HG03469 (cell line): Measurements from ENCODE around the gene GBF1.
"Not testable (repeated sequence)": the region's sequence is repeated elsewhere in the genome, so short reads cannot be mapped to it uniquely, and the experiment has no call there.

Source experiments
- ATAC-seq: cut with Tn5 transposase; IDR thresholded peaks from one replicate; pipeline ENCODE4 v1.9.1; 2021; ENCODE audit warnings: mild to moderate bottlenecking, moderate library complexity, moderate number of reproducible peaks; ENCODE audit not compliant: unreplicated experiment

GBF1 gene

GRCh38 chr10:102245082-102245931 lies at the start of gene GBF1:
Gene GBF1, plus strand, starts transcription at chr10:102245532. Its CDS starts 13,407 bp downstream, at chr10:102258939.
- peak; percentile 81 for ATAC-seq

GRCh38 chr10:102196893-102197292 lies 48.4 kb upstream of the GBF1 start:
- ATAC-seq, result no peak

- no peak for ATAC-seq
Measured at GRCh38 chr10:102198027-102198426, 47.3 kb upstream of the GBF1 start.

- no peak for ATAC-seq
Measured at GRCh38 chr10:102200751-102201640, 44.3 kb upstream of the GBF1 start.

GRCh38 chr10:102202386-102202785 lies 42.9 kb upstream of the GBF1 start:
- ATAC-seq, result no peak

GRCh38 chr10:102208311-102209035 lies 36.9 kb upstream of the GBF1 start:
- no peak for ATAC-seq

GRCh38 chr10:102211615-102212299 lies 33.6 kb upstream of the GBF1 start:
- ATAC-seq, result no peak

- not testable (repeated sequence) for ATAC-seq
Measured at GRCh38 chr10:102213599-102213998, 31.7 kb upstream of the GBF1 start.

- no peak for ATAC-seq
Measured at GRCh38 chr10:102219370-102219769, 26.0 kb upstream of the GBF1 start.

GRCh38 chr10:102220612-102221011 lies 24.7 kb upstream of the GBF1 start:
- no peak for ATAC-seq

- ATAC-seq, result no peak
Measured at GRCh38 chr10:102222797-102223196, 22.5 kb upstream of the GBF1 start.

GRCh38 chr10:102225646-102226541 lies 19.4 kb upstream of the GBF1 start, which contains the start of gene ELOVL3:
Gene ELOVL3, plus strand, starts transcription at chr10:102226299. Its CDS starts 250 bp downstream, at chr10:102226549.
- ATAC-seq, result peak; percentile 76

GRCh38 chr10:102226542-102226870 lies 18.8 kb upstream of the GBF1 start:
- no peak for ATAC-seq

GRCh38 chr10:102227050-102227449 lies 18.3 kb upstream of the GBF1 start:
- no peak for ATAC-seq

- peak; percentile 35 for ATAC-seq
Measured at GRCh38 chr10:102229810-102230263, 15.5 kb upstream of the GBF1 start.

- no peak for ATAC-seq
Measured at GRCh38 chr10:102230264-102230860, 15.0 kb upstream of the GBF1 start.

GRCh38 chr10:102230861-102231356 lies 14.4 kb upstream of the GBF1 start:
- no peak for ATAC-seq

- no peak for ATAC-seq
Measured at GRCh38 chr10:102231357-102232318, 13.7 kb upstream of the GBF1 start.
